GM12891 (cell line): ENCODE measurements around the gene MUTYH.
A peak's percentile ranks its signal among the peaks of the same experiment; 100 is the strongest.
"Not testable (repeated sequence)": the region's sequence is repeated elsewhere in the genome, so short reads cannot be mapped to it uniquely, and the experiment has no call there.

Experiments
- DNase-seq: peaks from one replicate; pipeline ENCODE4 v3.0.0; 2011; ENCODE audit warnings: low spot score; ENCODE audit not compliant: insufficient read length
- FAIRE-seq: peaks from 2 replicates; lab custom pipeline; 2011; peaks lifted over from hg19 to GRCh38; lab: Jason Lieb, UNC
- PAX5 ChIP-seq: IDR thresholded peaks from 2 replicates; pipeline ENCODE4 v1.6.1; 2011; ENCODE audit warnings: low read length, moderate library complexity, mild to moderate bottlenecking; ENCODE audit not compliant: insufficient read depth, severe bottlenecking
- POLR2A ChIP-seq: IDR thresholded peaks from 2 replicates; pipeline ENCODE4 v1.6.1; 2011; ENCODE audit warnings: low read depth, low read length, control low read depth
- POLR2AphosphoS5 ChIP-seq: IDR thresholded peaks from 2 replicates; pipeline ENCODE4 v1.6.1; 2011; ENCODE audit warnings: low read depth, low read length, control low read depth
- POU2F2 ChIP-seq: IDR thresholded peaks from 2 replicates; pipeline ENCODE4 v1.6.1; 2011; ENCODE audit warnings: low read depth, mild to moderate bottlenecking, control low read depth, low read length, moderate library complexity
- SPI1 ChIP-seq: IDR thresholded peaks from 2 replicates; pipeline ENCODE4 v1.6.1; 2011; ENCODE audit warnings: low read depth, low read length, control low read depth
- TAF1 ChIP-seq: IDR thresholded peaks from 2 replicates; pipeline ENCODE4 v1.6.1; 2011; ENCODE audit warnings: low read depth, low read length, control low read depth

MUTYH gene

DNA sequence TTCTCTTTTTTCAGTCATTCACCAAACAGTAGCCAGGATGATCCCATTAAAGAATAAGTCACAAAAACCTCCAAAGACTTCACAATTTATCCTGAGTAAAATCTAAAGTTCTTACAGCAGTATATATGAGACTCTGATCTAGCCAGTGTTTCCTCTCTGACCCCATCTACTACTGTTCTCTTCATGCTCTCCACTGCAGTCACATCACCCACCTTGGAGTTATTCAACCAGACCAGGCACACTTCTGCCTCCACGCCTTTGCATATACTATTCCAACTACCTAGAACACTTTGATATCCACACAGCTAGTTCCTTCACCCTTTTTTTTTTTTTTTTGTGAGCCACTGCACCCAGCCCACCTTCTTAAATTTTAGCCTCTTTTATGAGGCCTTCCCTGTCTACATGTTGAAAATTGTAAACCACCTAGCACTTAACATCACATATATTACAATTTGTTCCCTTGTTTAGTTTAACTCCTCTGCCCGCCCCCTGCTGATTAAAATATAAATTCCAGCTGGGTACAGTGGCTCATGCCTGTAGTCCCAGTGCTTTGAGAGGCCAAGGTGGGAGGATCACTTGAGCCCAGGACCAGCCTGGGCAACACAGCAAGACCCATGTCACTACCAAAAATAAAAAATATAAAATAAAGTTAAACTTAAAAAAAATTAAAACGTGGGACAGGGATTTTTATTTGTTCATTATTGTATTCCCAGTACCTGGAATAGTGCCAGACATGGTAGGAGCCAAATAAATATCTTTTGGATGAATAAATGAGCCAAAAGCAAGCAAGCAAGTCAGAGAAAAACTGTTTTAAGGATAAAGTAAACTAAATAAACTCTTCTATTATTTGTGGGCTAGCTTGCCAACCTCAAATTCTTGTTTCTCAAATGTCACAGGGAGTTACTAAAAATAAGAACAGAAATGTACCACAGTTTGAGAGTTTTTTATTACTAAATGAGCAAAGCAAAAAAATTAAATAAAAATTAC, 35.2 kb upstream of the MUTYH start:
- DNase-seq, result no peak
- TF ChIP-seq POU2F2, result no peak
- FAIRE-seq, result peak; percentile 90

DNA sequence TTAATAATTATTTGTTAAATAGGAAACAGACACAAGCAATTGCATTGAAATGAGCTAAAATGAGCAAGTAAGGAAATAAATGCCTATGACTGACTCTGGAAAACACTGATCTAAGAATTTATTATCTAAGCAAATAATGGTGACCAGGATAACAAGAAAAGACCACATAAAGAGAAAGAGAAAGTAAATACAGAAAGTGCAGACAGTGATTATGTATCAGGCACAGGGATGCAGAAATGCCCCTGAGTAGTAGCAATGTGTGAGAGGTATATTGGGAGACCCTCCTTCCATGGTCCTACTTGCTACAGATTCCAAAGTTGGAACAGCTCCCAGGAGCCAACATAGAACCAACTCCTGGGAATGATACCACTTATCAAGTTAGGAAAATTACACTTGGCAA, 33.3 kb upstream of the MUTYH start:
- FAIRE-seq (peak; percentile 64), DNase-seq (no peak)
- no peak for TF ChIP-seq POU2F2
- TF ChIP-seq POLR2A, result no peak
- TF ChIP-seq POLR2AphosphoS5, result no peak
- TF ChIP-seq PAX5, result no peak
- TF ChIP-seq SPI1, result no peak
- no peak for TF ChIP-seq TAF1

DNA sequence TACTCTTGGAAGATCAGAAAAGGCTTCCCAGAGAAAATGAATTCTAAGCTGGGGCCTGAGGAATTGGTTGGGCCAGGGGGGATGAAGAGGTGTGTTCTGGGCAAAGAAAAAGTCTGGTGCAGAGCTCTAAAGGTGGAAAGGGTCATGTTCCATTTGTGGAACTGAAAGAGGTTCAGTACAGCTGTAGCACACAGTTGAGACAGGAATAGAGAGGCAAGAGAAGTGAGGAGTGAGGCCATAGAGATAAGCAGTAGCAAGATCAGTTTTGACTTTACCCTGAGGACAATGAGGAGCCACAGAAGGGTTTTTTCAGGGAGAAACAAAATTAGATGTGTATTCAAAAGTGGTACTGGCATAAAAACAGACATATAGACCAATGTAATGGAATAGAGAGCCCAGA, 30.3 kb upstream of the MUTYH start:
- DNase-seq, result no peak
- FAIRE-seq, result peak; percentile 95
- TF ChIP-seq PAX5, result no peak
- TF ChIP-seq TAF1, result no peak
- TF ChIP-seq SPI1, result peak; percentile 88
- TF ChIP-seq POU2F2, result no peak
- TF ChIP-seq POLR2A, result no peak
- TF ChIP-seq POLR2AphosphoS5, result no peak

DNA sequence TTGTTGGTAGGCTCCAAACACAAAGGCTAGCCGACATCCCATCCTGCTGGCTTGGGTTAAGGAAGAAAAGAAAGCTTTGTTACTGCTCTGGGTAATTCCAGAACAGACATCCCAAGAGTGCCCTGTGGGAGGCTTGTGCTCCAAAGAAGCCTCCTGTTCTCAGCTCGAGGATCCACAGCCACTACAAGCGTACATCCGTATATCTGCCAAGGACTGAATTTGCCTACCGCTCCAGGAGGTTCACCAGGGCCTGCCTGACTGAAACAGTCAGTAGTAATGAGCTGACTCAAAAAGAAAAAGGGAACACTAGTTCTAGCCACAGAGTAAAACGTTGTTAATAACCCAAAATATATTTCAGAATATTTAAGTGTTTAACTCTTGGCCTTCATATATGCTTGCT, 24.8 kb upstream of the MUTYH start:
- DNase-seq, result no peak
- FAIRE-seq, result peak; percentile 81

DNA sequence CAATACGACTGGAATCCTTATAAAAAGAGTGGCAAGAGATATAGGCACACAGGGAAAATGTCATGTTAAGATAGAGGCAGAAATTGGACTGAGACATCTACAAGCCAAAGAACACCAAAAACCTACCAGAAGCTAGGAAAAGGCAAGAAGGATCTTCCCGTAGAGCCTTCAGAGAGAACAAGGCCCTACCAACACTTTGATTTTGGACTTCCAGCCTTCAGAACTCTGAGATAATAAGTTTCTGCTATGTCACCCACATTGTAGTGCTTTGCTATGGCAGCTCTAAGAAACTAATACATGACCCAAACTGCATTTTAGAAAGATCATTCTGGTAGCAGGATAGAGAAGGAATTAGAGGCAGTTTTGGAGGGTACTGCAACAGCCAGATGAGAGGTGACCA, 24.1 kb upstream of the MUTYH start:
- TF ChIP-seq TAF1, result no peak
- TF ChIP-seq POLR2AphosphoS5, result no peak
- no peak for TF ChIP-seq POLR2A
- no peak for TF ChIP-seq PAX5
- no peak for TF ChIP-seq POU2F2
- TF ChIP-seq SPI1, result no peak
- FAIRE-seq (no peak), DNase-seq (no peak)

More for the DNA sequence above, 24.8 kb upstream of the MUTYH start:
- TF ChIP-seq POLR2A (no peak), POU2F2 (no peak), TAF1 (no peak), SPI1 (peak; percentile 78), POLR2AphosphoS5 (no peak), PAX5 (no peak)

DNA sequence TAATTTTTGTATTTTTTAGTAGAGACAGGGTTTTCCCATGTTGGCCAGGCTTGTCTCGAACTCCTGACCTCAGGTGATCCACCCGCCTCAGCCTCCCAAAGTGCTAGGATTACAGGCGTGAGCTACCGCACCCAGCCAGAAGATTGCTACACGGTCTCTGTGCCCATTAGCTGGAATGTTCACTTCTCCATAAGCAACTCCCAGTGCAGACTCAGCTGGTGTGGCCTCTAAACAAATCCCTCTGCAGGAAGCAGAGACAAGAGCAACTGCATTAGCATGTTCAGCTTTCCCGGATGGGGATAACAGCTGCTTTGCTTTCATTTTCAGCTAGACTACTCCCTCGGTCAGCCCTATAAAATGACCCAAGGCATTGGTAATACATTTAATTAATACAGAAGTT, 20.7 kb upstream of the MUTYH start:
- 0 out of 2 replicates have a peak, but pooled peaks have one; percentile 31 for TF ChIP-seq POU2F2
- not testable (repeated sequence) for FAIRE-seq, DNase-seq

DNA sequence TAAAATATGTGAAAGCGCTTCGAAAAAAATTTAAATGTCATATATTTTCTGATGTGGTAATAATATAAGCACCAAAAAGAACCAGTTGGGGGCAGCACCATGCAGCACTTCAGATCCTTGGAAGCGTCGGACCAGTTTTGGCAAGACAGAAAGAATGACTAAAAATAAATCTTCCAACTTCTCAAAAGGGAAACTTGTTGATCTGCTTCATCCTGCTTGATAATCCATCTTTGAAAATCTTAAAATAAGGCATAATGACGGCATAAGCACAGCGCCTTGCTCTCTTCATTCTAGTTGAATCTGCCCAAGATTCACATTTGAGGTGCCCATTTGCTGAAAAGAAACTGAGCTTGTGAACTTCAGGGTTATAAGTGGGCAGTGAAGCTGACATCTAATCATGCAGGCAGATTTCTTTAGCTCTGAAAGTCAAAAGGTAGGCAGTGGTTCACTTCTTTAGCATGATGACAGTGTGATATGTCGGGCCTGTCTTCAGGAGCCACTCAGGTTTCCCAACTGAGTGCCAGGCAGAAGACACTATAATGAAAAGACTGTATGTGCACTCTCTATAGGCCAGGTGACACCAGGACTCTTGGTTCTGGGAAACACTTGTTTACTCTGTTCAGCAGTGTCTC, 19.8 kb upstream of the MUTYH start:
- TF ChIP-seq SPI1, result no peak
- no peak for TF ChIP-seq POU2F2
- TF ChIP-seq PAX5, result no peak
- no peak for TF ChIP-seq POLR2AphosphoS5
- TF ChIP-seq TAF1, result no peak
- no peak for TF ChIP-seq POLR2A
- FAIRE-seq (peak; percentile 57), DNase-seq (no peak)

DNA sequence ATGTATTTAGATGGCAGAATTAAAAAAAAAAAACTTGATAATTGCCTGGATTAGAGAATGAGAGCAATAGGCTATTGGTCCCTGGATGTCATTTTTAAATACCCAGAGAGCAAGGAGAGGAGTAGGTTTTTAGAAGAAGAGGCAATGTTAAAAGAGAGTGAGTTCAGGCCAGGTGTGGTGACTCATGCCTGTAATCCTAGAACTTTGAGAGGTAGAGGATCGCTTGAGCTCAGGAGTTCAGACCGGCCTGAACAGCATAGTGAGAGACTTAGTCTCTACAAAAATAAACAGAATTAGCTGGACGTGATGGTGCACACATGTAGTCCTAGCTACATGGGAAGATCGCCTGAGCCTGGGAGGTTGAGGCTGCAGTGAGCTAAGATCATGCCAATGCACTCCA, 15.9 kb upstream of the MUTYH start:
- no peak for TF ChIP-seq TAF1
- no peak for TF ChIP-seq POLR2A
- no peak for TF ChIP-seq SPI1
- TF ChIP-seq POLR2AphosphoS5, result no peak
- no peak for TF ChIP-seq POU2F2
- TF ChIP-seq PAX5, result no peak
- no peak for FAIRE-seq
- no peak for DNase-seq

DNA sequence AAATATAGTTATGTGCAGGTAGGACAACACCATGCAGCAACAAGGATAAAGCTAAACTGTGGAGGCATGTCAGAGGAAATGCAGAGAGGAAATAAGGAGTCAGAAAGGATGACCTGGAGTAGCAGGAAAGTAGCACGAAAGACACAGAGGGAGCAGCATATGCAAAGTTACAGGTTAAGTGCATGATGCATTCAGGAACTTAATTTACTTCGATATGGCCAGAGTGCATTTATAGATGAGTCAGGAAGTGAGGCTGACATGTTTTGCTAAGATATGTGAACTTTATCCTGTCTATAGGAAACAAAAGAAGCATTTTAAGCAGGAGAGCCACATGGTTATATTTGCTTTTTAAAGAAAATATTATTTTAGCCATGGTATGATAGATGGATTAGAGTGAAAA, 15.4 kb upstream of the MUTYH start:
- FAIRE-seq (no peak), DNase-seq (no peak)
- TF ChIP-seq TAF1, result no peak
- TF ChIP-seq POLR2AphosphoS5, result no peak
- no peak for TF ChIP-seq POU2F2
- TF ChIP-seq POLR2A, result no peak
- no peak for TF ChIP-seq SPI1
- TF ChIP-seq PAX5, result no peak

DNA sequence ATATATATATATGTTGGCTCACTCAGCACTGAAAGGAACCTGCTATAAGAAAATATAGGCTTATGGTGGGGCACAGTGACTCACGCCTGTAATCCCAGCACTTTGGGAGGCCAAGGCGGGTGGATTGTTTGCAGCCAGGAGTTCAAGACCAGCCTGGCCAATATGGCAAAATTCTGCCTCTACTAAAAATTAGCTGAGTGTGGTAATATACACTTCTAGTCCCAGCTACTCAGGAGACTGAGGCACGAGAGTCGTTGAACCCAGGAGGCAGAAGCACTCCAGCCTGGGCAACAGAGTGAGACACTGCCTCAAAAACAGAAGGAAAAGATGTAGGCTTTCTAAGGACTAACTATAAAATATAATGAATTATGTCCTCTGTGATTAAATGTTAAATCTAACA, 14.6 kb upstream of the MUTYH start:
- DNase-seq (no peak), FAIRE-seq (no peak)
- no peak for TF ChIP-seq TAF1
- TF ChIP-seq POU2F2, result no peak
- TF ChIP-seq PAX5, result no peak
- TF ChIP-seq SPI1, result no peak
